IPS-20b (cell line): ENCODE data around the gene RHBG.
A peak's percentile ranks its signal among the peaks of the same experiment; 100 is the strongest.
"Not testable (repeated sequence)": the region's sequence is repeated elsewhere in the genome, so short reads cannot be mapped to it uniquely, and the experiment has no call there.

Experiments used
- H3K27ac ChIP-seq: one replicate; pipeline ENCODE4 v1.5.1; 2013; ENCODE audit warnings: low read length
- H3K27me3 ChIP-seq: 2 replicates; pipeline ENCODE4 v1.6.1; 2013; ENCODE audit warnings: mild to moderate bottlenecking, low read length, inconsistent platforms; ENCODE audit not compliant: insufficient read depth
- H3K36me3 ChIP-seq: 2 replicates; pipeline ENCODE4 v1.6.1; 2013; ENCODE audit warnings: low read depth, mild to moderate bottlenecking, inconsistent platforms, low read length, moderate library complexity; ENCODE audit not compliant: insufficient read depth
- H3K4me1 ChIP-seq: 2 replicates; pipeline ENCODE4 v1.6.1; 2013; ENCODE audit warnings: mild to moderate bottlenecking, control low read depth, inconsistent platforms, low read length, moderate library complexity; ENCODE audit not compliant: insufficient read depth
- H3K4me3 ChIP-seq: 2 replicates; pipeline ENCODE4 v1.5.1; 2013; ENCODE audit warnings: mild to moderate bottlenecking, low read length, inconsistent platforms
- H3K9ac ChIP-seq: 2 replicates; pipeline ENCODE4 v1.6.1; 2013; ENCODE audit warnings: low read depth, mild to moderate bottlenecking, inconsistent platforms, low read length, moderate library complexity
- H3K9me3 ChIP-seq: 2 replicates; pipeline ENCODE4 v1.6.1; 2013; ENCODE audit warnings: mild to moderate bottlenecking, low read depth, low read length, inconsistent platforms; ENCODE audit not compliant: insufficient read depth

Gene RHBG

GRCh38 chr1:156346035-156346434 is 23.0 kb upstream of the RHBG start:
- not testable (repeated sequence) for H3K9ac ChIP-seq, H3K4me1 ChIP-seq, H3K9me3 ChIP-seq, H3K27me3 ChIP-seq, H3K4me3 ChIP-seq, H3K27ac ChIP-seq, H3K36me3 ChIP-seq

GRCh38 chr1:156346636-156347035 is 22.4 kb upstream of the RHBG start:
- Histone ChIP-seq H3K4me1 (0 out of 2 replicates have a peak, but pooled peaks cover 3% of the 10 kb centered on the region), H3K27me3 (no peaks in the 10 kb centered on the region), H3K27ac (no peak overlapping the region), H3K4me3 (no peak overlapping the region), H3K9ac (no peak overlapping the region), H3K9me3 (no peaks in the 10 kb centered on the region), H3K36me3 (no peaks in the 10 kb centered on the region)

DNA sequence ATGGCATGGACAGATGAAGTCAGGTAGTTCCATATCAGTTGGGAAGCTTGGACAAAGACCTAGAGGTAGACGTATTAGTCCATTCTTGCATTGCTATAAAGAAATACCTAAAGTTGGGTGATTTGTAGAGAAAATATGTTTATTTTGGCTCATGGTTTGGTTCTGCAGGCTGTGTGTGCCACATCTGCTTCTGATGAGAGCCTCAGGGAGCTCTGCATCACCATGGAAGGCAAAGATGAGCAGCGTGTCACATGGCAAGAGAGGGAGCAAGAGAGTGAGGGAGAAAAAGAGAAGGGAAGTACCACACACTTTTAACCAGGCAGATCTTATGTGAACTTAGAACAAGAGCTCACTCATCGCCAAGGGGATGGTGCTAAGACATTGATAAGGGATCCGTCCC is 21.7 kb upstream of the RHBG start:
- Histone ChIP-seq H3K27me3 (no peaks in the 10 kb centered on the region), H3K27ac (no peak overlapping the region), H3K9ac (no peak overlapping the region), H3K36me3 (no peaks in the 10 kb centered on the region), H3K4me3 (no peak overlapping the region), H3K4me1 (0 out of 2 replicates have a peak, but pooled peaks cover 3% of the 10 kb centered on the region), H3K9me3 (no peaks in the 10 kb centered on the region)

GRCh38 chr1:156352481-156352880 is 16.5 kb upstream of the RHBG start:
- not testable (repeated sequence) for H3K27me3 ChIP-seq

DNA sequence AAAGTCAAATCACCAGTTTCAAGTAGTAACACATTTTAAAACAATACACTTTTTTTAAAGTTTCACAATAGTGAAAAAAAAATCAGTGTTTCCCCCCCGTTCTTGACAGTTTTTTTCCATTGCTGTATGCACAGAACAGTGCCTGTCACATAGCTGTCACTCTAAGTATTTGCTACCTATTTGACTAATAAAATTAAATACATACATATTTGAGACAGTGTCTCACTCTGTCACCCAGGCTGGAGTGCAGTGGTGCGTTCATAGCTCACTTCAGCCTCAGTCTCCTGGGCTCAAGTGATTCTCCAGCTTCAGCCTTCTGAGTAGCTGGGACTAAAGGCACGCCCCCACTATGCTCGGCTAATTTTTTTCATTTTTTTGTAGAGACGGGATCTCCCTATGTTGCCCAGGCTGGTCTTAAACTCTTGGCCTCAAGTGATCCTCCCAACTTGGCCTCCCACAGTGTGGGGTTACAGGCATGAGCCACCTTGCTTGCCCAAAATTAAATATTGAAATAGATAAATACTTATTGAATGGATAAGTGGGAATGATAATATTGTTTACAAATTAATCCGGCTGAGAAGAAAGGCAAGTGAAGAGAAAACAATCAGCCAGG is 12.6 kb upstream of the RHBG start:
- no peaks in the 10 kb centered on the region for H3K27me3 ChIP-seq
- no peaks in the 10 kb centered on the region for H3K4me1 ChIP-seq
- H3K4me3 ChIP-seq = peak overlapping the region; percentile 68; the same call in 1 of the 2 replicates
- H3K27ac ChIP-seq = no peak overlapping the region
- H3K36me3 ChIP-seq = no peaks in the 10 kb centered on the region
- no peak overlapping the region for H3K9ac ChIP-seq
- no peaks in the 10 kb centered on the region for H3K9me3 ChIP-seq

More at GRCh38 chr1:156352481-156352880, 16.5 kb upstream of the RHBG start:
- not testable (repeated sequence) for H3K9me3 ChIP-seq, H3K9ac ChIP-seq, H3K4me3 ChIP-seq, H3K27ac ChIP-seq, H3K4me1 ChIP-seq, H3K36me3 ChIP-seq

- H3K4me1 ChIP-seq = no peaks in the 10 kb centered on the region
- H3K27me3 ChIP-seq = no peaks in the 10 kb centered on the region
- peak overlapping the region; percentile 68 for H3K4me3 ChIP-seq
- no peak overlapping the region for H3K27ac ChIP-seq
- no peaks in the 10 kb centered on the region for H3K9me3 ChIP-seq
- no peaks in the 10 kb centered on the region for H3K36me3 ChIP-seq
- no peak overlapping the region for H3K9ac ChIP-seq
Observed at GRCh38 chr1:156356875-156357534, 12.0 kb upstream of the RHBG start.

- no peaks in the 10 kb centered on the region for H3K27me3 ChIP-seq
- no peak overlapping the region for H3K27ac ChIP-seq
Observed at GRCh38 chr1:156357977-156358376, 11.0 kb upstream of the RHBG start.

DNA sequence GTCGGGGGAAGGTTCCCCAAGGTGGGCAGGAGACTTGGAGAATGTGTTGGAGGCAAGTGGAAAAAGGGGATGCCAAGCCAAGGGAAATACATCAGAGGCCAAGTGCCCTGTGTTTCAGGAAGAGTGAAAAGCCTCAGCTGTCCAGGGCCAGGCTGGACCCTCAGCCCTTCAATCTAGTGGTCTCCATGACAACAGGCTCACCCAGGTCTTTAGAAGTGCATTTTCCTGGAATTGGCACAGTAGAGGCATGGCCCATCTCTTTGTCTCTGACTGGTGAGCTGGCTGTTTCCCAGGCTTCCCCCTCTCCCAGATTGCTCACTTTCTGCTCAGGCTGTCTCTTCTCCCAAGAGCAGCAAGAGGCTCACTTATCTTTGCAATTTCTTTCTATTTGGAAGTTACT is 10.4 kb upstream of the RHBG start:
- Histone ChIP-seq H3K27ac (no peak overlapping the region), H3K36me3 (no peaks in the 10 kb centered on the region), H3K4me1 (no peaks in the 10 kb centered on the region), H3K4me3 (no peak overlapping the region), H3K27me3 (no peaks in the 10 kb centered on the region), H3K9me3 (no peaks in the 10 kb centered on the region), H3K9ac (no peak overlapping the region)

More at GRCh38 chr1:156357977-156358376, 11.0 kb upstream of the RHBG start:
- Histone ChIP-seq H3K9me3 (no peaks in the 10 kb centered on the region), H3K4me3 (no peak overlapping the region), H3K4me1 (no peaks in the 10 kb centered on the region), H3K36me3 (no peaks in the 10 kb centered on the region), H3K9ac (no peak overlapping the region)

DNA sequence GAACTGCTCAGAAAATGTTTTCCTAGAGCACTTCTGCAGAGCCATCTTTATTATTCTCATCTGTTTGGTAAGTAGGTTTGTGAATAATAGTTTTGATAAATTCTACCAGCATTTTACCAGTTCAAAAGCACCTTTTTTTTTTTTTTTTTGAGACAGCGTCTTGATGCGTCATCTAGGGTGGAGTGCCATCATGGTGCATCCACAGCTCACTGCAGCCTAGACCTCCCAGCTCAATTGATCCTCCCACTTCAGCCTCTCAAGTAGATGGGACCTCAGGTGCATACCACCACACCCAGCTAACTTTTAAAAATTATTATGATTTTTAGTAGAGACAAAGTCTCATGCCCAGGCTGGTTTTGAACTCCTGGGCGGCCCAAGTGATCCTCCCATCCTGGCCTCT is 9.8 kb upstream of the RHBG start:
- Histone ChIP-seq H3K27ac (no peak overlapping the region), H3K27me3 (no peaks in the 10 kb centered on the region), H3K36me3 (no peaks in the 10 kb centered on the region), H3K9me3 (no peaks in the 10 kb centered on the region), H3K9ac (no peak overlapping the region), H3K4me3 (no peak overlapping the region), H3K4me1 (no peaks in the 10 kb centered on the region)

DNA sequence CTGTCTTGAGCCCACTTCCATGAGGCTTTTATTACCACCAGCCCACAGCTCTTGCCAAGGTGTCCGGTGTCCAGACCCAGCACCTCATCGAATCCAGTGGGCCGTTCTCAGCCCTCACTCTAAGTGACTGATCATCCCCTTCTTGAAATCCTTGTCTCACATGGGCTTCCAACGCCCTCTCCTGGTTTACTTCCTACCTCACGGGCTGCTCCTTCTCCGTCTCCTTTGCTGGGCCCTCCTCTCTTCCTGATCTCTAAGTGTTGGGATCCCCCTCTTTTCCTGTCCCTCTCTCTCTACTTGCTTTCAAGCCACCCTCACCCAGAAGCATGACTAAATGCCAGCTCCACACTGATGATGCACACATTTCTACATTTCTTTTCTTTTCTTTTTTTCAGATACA is 9.0 kb upstream of the RHBG start:
- 0 out of 2 replicates have a peak, but pooled peaks cover 4% of the 10 kb centered on the region for H3K27me3 ChIP-seq
- no peak overlapping the region for H3K27ac ChIP-seq
- H3K4me1 ChIP-seq = no peaks in the 10 kb centered on the region
- H3K9me3 ChIP-seq = no peaks in the 10 kb centered on the region
- H3K9ac ChIP-seq = no peak overlapping the region
- H3K4me3 ChIP-seq = no peak overlapping the region
- H3K36me3 ChIP-seq = no peaks in the 10 kb centered on the region

DNA sequence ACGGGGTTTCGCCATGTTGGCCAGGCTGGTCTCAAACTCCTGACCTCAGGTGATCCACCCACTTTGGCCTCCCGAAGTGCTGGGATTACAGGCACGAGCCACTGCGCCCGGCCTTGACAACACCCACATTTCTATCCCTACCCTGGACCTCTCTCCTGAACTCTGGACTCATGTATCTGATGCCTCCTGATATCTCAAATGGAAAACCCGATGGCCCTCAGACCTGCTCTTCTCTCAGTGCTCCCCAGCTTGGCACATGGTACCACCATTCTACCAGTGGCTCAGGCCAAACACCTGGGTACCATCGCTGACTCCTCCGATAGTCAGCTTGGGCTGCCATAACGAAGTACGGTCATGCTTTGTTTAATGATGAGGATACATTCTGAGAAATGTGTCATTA is 8.5 kb upstream of the RHBG start:
- Histone ChIP-seq H3K27me3 (0 out of 2 replicates have a peak, but pooled peaks cover 4% of the 10 kb centered on the region), H3K4me1 (no peaks in the 10 kb centered on the region), H3K27ac (no peak overlapping the region), H3K9ac (no peak overlapping the region), H3K36me3 (no peaks in the 10 kb centered on the region), H3K4me3 (no peak overlapping the region), H3K9me3 (no peaks in the 10 kb centered on the region)

DNA sequence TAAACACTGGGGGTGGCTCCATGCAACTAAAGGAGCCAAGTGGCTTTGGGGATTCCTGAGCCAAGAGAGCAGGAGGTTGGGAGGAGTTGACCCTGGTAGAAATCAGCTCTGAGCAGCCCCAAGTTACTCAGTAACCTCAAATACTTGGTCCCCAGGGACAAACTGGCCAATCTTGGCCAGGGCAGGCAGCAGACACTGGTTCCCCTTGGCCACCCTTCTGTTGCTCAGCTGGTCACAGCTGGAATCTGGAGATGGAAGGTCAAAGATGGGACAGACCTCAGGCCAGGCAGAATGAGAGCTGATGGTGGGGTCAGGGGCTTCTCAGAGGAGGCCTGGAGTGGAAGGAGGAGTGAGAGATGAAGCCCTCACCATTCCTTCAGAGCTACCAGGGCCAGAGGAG is 3.3 kb upstream of the RHBG start:
- Histone ChIP-seq H3K4me1 (peaks cover 8% of the 10 kb centered on the region), H3K4me3 (no peak overlapping the region), H3K9ac (no peak overlapping the region), H3K27ac (no peak overlapping the region), H3K36me3 (no peaks in the 10 kb centered on the region), H3K9me3 (no peaks in the 10 kb centered on the region), H3K27me3 (peaks cover 39% of the 10 kb centered on the region)
